HFFc6 (cell line): Measurements from ENCODE around the gene SH3PXD2B. TPM values are rescaled to one million over a fixed set of nuclear protein-coding genes. Genes with fewer than 3 reads are reported as not detected.
"Not testable (repeated sequence)": the region's sequence is repeated elsewhere in the genome, so short reads cannot be mapped to it uniquely, and the experiment has no call there.

Experiments
- DNase-seq: peaks from one replicate; pipeline ENCODE4 v3.0.0-alpha.2; 2018
- H3K27ac Mint-ChIP-seq: 2 replicates; pipeline ENCODE4 v1.8.0; 2020; ENCODE audit warnings: mild to moderate bottlenecking, mixed read lengths
- H3K27me3 Mint-ChIP-seq: 2 replicates; pipeline ENCODE4 v1.8.0; 2021; ENCODE audit warnings: mild to moderate bottlenecking, moderate library complexity, mixed read lengths; ENCODE audit not compliant: insufficient read depth
- H3K36me3 Mint-ChIP-seq: 2 replicates; pipeline ENCODE4 v1.8.0; 2021; ENCODE audit warnings: low read depth, mixed read lengths
- H3K4me1 Mint-ChIP-seq: 2 replicates; pipeline ENCODE4 v1.8.0; 2020; ENCODE audit warnings: low read depth, mixed read lengths
- H3K4me3 Mint-ChIP-seq: 2 replicates; pipeline ENCODE4 v1.8.0; 2020; ENCODE audit warnings: mild to moderate bottlenecking, moderate library complexity, mixed read lengths
- H3K9me3 Mint-ChIP-seq: 2 replicates; pipeline ENCODE4 v1.8.0; 2020; ENCODE audit warnings: mild to moderate bottlenecking, mixed read lengths
- total RNA-seq, 6 experiments: library from RNA; stranded (reverse); fragmentation: NEBNext Ultra II Directional; extraction: Animal tissue kit (Norgen Biotek cat#: 25700); gene quantifications; 2 replicates in 1 of 6; 3 replicates in 5 of 6; pipeline ENCODE4 v1.2.3, GENCODE V29; 2021
- TF ChIP-seq, protein P1 (sequence below): fragments of 200-600 bp; sonication (generic); IDR thresholded peaks from 2 replicates; pipeline ENCODE4 v1.5.0; 2021; ENCODE audit warnings: antibody characterized with exemption, mild to moderate bottlenecking

The SH3PXD2B gene
- total RNA-seq, 6 experiments from 2014 or later = 12.4 to 28.4 (median 24.3) TPM

DNA sequence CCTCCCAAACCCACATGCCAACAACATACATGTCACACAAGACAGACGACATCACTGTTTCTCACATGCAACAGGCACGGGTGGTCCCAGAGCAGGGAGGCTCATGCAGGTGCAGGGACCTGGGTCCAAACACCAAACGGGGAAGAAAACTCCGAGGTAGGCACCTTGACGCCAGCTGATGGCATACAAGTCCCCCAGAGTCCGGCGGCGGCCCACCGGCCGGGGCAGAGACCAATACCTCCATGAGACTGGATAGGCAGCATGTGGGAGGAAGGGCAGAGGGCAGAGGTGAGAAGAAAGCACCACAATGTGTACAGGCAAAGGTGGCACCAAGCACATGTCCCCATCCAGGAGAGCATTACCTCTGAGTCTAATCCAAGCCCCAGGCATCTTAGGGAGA lies 97.8 kb downstream of the SH3PXD2B start:
- Mint-ChIP-seq H3K4me1 (peaks cover 8% of the 10 kb centered on the region), H3K4me3 (no peak overlapping the region), H3K27ac (no peak overlapping the region), H3K9me3 (no peaks in the 10 kb centered on the region), H3K36me3 (peaks cover 33% of the 10 kb centered on the region), H3K27me3 (no peaks in the 10 kb centered on the region)
- TF ChIP-seq, protein P1, sequence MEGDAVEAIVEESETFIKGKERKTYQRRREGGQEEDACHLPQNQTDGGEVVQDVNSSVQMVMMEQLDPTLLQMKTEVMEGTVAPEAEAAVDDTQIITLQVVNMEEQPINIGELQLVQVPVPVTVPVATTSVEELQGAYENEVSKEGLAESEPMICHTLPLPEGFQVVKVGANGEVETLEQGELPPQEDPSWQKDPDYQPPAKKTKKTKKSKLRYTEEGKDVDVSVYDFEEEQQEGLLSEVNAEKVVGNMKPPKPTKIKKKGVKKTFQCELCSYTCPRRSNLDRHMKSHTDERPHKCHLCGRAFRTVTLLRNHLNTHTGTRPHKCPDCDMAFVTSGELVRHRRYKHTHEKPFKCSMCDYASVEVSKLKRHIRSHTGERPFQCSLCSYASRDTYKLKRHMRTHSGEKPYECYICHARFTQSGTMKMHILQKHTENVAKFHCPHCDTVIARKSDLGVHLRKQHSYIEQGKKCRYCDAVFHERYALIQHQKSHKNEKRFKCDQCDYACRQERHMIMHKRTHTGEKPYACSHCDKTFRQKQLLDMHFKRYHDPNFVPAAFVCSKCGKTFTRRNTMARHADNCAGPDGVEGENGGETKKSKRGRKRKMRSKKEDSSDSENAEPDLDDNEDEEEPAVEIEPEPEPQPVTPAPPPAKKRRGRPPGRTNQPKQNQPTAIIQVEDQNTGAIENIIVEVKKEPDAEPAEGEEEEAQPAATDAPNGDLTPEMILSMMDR = no peak
- DNase-seq = no peak

DNA sequence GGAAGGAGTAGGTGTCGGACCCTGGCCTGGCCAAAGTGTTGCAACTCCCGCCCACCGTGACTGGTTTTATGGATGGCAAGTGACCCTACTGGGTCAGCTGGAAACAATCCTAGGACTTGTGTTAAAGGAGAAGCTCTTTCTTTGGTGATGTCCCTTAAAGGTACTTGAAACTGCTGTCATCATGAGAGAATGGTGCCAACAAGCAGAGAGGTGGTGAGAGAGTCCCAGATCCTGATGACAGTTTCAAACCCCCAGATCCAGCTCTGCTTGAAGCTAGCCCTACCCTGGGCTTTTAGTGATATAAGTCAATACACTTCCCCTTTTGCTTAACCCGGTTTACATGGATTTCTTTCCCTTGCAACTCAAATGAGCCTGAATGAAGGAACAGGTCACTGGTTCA lies 98.3 kb downstream of the SH3PXD2B start:
- H3K36me3 Mint-ChIP-seq = peaks cover 30% of the 10 kb centered on the region
- no peaks in the 10 kb centered on the region for H3K9me3 Mint-ChIP-seq
- DNase-seq = no peak

GRCh38 chr5:172353846-172354245 lies 100.5 kb downstream of the SH3PXD2B start:
- Mint-ChIP-seq H3K9me3 (no peaks in the 10 kb centered on the region), H3K4me1 (no peaks in the 10 kb centered on the region), H3K27ac (no peak overlapping the region), H3K4me3 (no peak overlapping the region), H3K27me3 (no peaks in the 10 kb centered on the region), H3K36me3 (peaks cover 25% of the 10 kb centered on the region)
- TF ChIP-seq, protein P1 = no peak
- no peak for DNase-seq

More for the DNA sequence above, 98.3 kb downstream of the SH3PXD2B start:
- no peak overlapping the region for H3K4me3 Mint-ChIP-seq
- no peak overlapping the region for H3K27ac Mint-ChIP-seq
- peaks cover 3% of the 10 kb centered on the region for H3K4me1 Mint-ChIP-seq
- TF ChIP-seq, protein P1 = no peak
- H3K27me3 Mint-ChIP-seq = no peaks in the 10 kb centered on the region

- no peak for DNase-seq
- Mint-ChIP-seq H3K4me1 (no peaks in the 10 kb centered on the region), H3K9me3 (no peaks in the 10 kb centered on the region), H3K36me3 (peaks cover 25% of the 10 kb centered on the region), H3K27ac (no peak overlapping the region), H3K27me3 (no peaks in the 10 kb centered on the region; the same call in 1 of the 2 replicates), H3K4me3 (no peak overlapping the region)
- TF ChIP-seq, protein P1 = no peak
Measured at GRCh38 chr5:172353271-172353812, 101.0 kb downstream of the SH3PXD2B start.

DNA sequence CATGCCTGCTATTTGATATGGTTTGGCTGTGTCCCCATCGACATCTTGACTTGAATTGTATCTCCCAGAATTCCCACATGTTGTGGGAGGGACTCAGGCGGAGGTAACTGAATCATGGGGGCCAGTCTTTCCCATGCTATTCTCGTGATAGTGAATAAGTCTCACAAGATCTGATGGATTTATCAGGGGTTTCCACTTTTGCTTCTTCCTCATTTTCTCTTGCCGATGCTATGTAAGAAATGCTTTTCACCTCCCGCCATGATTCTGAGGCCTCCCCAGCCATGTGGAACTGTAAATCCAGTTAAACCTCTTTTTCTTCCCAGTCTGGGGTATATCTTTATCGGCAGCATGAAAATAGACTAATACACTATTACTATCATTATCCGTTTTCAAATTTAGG lies 101.8 kb downstream of the SH3PXD2B start:
- not testable (repeated sequence) for H3K9me3 Mint-ChIP-seq, H3K4me1 Mint-ChIP-seq, H3K27ac Mint-ChIP-seq, H3K27me3 Mint-ChIP-seq, DNase-seq, H3K4me3 Mint-ChIP-seq
- H3K36me3 Mint-ChIP-seq = peaks cover 18% of the 10 kb centered on the region

DNA sequence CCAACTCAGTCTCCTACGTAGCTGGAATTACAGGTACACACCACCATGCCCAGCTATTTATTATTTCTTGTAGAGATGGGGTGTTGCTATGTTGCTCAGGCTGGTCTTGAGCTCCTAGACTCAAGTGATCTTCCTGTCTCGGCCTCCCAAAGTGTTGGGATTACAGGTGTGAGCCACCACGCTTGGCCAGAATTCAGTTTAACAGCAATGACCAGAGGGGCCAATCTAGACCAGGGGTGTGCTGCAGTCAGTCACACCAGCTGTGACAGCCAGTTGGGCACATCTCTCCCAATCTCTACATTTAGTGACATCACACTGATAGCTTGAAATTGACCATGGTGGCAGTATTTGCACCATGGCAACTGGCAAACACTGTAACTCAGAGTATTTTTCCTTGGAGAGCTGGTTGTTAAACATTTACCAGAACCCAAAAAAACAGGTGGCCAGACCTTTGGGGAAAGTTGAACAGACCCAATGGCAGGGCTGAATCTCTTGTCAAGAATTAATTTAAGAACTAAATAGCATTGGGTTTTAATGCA lies 103.0 kb downstream of the SH3PXD2B start:
- Mint-ChIP-seq H3K4me1 (no peaks in the 10 kb centered on the region), H3K36me3 (peaks cover 15% of the 10 kb centered on the region), H3K27me3 (no peaks in the 10 kb centered on the region; the same call in 1 of the 2 replicates), H3K4me3 (no peak overlapping the region), H3K27ac (no peak overlapping the region), H3K9me3 (no peaks in the 10 kb centered on the region)
- DNase-seq = no peak
- TF ChIP-seq, protein P1 = no peak
